GM18505 (cell line): ENCODE data around the gene ZNF106.

Source experiments
- ATAC-seq: cut with Tn5 transposase; IDR thresholded peaks from one replicate; pipeline ENCODE4 v1.9.1; 2021; ENCODE audit not compliant: unreplicated experiment
- POLR2A ChIP-seq: IDR thresholded peaks from 4 replicates; pipeline ENCODE4 v1.6.1; 2011; ENCODE audit warnings: borderline replicate concordance; ENCODE audit not compliant: insufficient read depth, insufficient read length; ENCODE audit errors: extremely low read depth

Gene ZNF106

GRCh38 chr15:42498212-42499068, 7.5 kb upstream of the ZNF106 start:
- ATAC-seq = no peak
- TF ChIP-seq POLR2A = no peak

- peak; percentile 63 for ATAC-seq
- peak; percentile 77 for TF ChIP-seq POLR2A
These were observed 4.6 kb upstream of the ZNF106 start, which contains the start of gene SNAP23 for GRCh38 chr15:42495361-42496212. Gene SNAP23 (plus strand): TSS chr15:42495634. CDS start chr15:42511847, 16,213 bp downstream.

GRCh38 chr15:42494998-42495360, 4.0 kb upstream of the ZNF106 start:
- TF ChIP-seq POLR2A = no peak
- ATAC-seq = no peak

GRCh38 chr15:42493679-42494078, 2.7 kb upstream of the ZNF106 start:
- no peak for TF ChIP-seq POLR2A

GRCh38 chr15:42491539-42492225, 741 bp upstream of the ZNF106 start:
- no peak for ATAC-seq
- no peak for TF ChIP-seq POLR2A

More at GRCh38 chr15:42493679-42494078, 2.7 kb upstream of the ZNF106 start:
- no peak for ATAC-seq

- no peak for ATAC-seq
- TF ChIP-seq POLR2A = no peak
These were observed 660 bp downstream of the ZNF106 start for GRCh38 chr15:42490291-42490670.

- TF ChIP-seq POLR2A = no peak
- ATAC-seq = no peak
These were observed 7.3 kb downstream of the ZNF106 start for GRCh38 chr15:42483677-42484076.

GRCh38 chr15:42482701-42483100, 8.2 kb downstream of the ZNF106 start:
- no peak for ATAC-seq
- no peak for TF ChIP-seq POLR2A

- ATAC-seq = no peak
- TF ChIP-seq POLR2A = no peak
These were observed 16.1 kb downstream of the ZNF106 start for GRCh38 chr15:42474827-42475226.

- ATAC-seq = no peak
- TF ChIP-seq POLR2A = no peak
These were observed 19.9 kb downstream of the ZNF106 start for GRCh38 chr15:42471002-42471401.

GRCh38 chr15:42465520-42466259, 25.3 kb downstream of the ZNF106 start:
- TF ChIP-seq POLR2A = no peak
- no peak for ATAC-seq

GRCh38 chr15:42461261-42461660, 29.7 kb downstream of the ZNF106 start:
- ATAC-seq = no peak

More at GRCh38 chr15:42461261-42461660, 29.7 kb downstream of the ZNF106 start:
- no peak for TF ChIP-seq POLR2A
